WERI-Rb-1 (cell line): Measurements from ENCODE around the gene MRTFA.
"Not testable (repeated sequence)": the region's sequence is repeated elsewhere in the genome, so short reads cannot be mapped to it uniquely, and the experiment has no call there.

ENCODE experiments used
- DNase-seq: peaks from one replicate; pipeline ENCODE4 v3.0.0-alpha.2; 2020
- H3K27ac ChIP-seq: fragments of 250-450 bp; sonication (Bioruptor Pico); 2 replicates; pipeline ENCODE4 v1.5.1; 2020; ENCODE audit warnings: mild to moderate bottlenecking, moderate library complexity
- H3K27me3 ChIP-seq: fragments of 250-450 bp; sonication (Bioruptor Pico); 2 replicates; pipeline ENCODE4 v1.5.1; 2021; ENCODE audit warnings: mild to moderate bottlenecking, low read depth, moderate library complexity; ENCODE audit not compliant: insufficient read depth, severe bottlenecking
- H3K36me3 ChIP-seq: fragments of 250-450 bp; sonication (Bioruptor Pico); 2 replicates; pipeline ENCODE4 v1.5.1; 2020; ENCODE audit warnings: mild to moderate bottlenecking, moderate library complexity
- H3K4me3 ChIP-seq: 2 replicates; pipeline ENCODE4 v1.5.1; 2011; ENCODE audit warnings: low read depth, mild to moderate bottlenecking, control low read depth, low read length
- H3K9me3 ChIP-seq: fragments of 250-450 bp; sonication (Bioruptor Pico); 2 replicates; pipeline ENCODE4 v1.5.1; 2021; ENCODE audit warnings: mild to moderate bottlenecking, moderate library complexity; ENCODE audit not compliant: severe bottlenecking
- TF ChIP-seq, protein P1 (sequence below): IDR thresholded peaks from 2 replicates; pipeline ENCODE4 v1.5.1; 2011; ENCODE audit warnings: low read depth, mild to moderate bottlenecking, control low read depth, inconsistent platforms, low read length

Gene MRTFA

DNA sequence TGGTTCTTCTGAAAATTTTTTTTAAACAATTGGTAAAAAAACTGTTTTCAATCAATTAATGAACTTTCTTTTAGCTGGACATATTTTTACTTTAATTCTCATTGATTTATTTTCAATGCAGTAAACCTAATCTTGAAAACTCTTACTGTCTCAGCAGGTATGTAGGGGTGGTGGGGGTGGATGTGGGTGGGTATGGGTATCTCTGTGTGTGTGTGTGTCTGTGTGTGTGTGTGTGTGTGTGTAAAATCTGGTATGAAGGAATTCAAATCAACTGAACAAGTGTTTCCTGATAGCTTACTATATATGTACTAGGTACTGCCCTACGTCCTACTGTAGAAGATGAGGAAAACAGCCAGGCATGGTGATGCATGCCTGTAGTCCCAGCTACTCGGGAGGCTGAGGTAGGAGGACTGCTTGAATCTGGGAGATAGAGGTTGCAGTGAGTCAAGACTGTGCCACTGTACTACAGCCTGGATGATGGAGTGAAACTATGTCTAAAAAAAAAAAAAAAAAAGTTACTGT, 75.5 kb downstream of the MRTFA start:
- Histone ChIP-seq H3K9me3 (no peaks in the 10 kb centered on the region), H3K4me3 (no peak overlapping the region), H3K27ac (peak overlapping the region; percentile 56), H3K36me3 (no peaks in the 10 kb centered on the region; the same call in 1 of the 2 replicates), H3K27me3 (no peaks in the 10 kb centered on the region)
- DNase-seq: no peak
- TF ChIP-seq, protein P1, sequence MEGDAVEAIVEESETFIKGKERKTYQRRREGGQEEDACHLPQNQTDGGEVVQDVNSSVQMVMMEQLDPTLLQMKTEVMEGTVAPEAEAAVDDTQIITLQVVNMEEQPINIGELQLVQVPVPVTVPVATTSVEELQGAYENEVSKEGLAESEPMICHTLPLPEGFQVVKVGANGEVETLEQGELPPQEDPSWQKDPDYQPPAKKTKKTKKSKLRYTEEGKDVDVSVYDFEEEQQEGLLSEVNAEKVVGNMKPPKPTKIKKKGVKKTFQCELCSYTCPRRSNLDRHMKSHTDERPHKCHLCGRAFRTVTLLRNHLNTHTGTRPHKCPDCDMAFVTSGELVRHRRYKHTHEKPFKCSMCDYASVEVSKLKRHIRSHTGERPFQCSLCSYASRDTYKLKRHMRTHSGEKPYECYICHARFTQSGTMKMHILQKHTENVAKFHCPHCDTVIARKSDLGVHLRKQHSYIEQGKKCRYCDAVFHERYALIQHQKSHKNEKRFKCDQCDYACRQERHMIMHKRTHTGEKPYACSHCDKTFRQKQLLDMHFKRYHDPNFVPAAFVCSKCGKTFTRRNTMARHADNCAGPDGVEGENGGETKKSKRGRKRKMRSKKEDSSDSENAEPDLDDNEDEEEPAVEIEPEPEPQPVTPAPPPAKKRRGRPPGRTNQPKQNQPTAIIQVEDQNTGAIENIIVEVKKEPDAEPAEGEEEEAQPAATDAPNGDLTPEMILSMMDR: no peak

DNA sequence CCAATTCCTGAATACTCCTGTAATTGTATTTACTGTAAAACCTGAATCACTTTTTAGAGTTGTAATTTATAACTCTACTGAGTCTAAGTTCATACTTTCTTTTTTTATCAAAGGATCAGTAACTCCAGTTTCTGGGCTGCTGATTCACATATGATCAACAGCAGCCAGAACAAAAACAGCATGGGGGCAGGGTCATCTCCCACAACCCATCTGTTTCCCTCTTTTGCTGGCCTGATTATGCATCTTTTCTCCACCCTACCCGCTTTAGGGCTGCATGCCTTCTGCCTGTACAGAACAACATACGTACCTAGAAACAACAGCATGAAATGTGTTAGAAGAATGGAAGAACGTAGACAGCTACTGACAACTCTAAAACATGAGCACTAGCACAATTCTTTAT, 76.0 kb downstream of the MRTFA start:
- H3K27ac ChIP-seq: peak overlapping the region; percentile 56
- TF ChIP-seq, protein P1: no peak
- H3K9me3 ChIP-seq: no peaks in the 10 kb centered on the region
- H3K36me3 ChIP-seq: no peaks in the 10 kb centered on the region; the same call in 1 of the 2 replicates
- H3K27me3 ChIP-seq: no peaks in the 10 kb centered on the region
- DNase-seq: peak; percentile 44
- H3K4me3 ChIP-seq: no peak overlapping the region

DNA sequence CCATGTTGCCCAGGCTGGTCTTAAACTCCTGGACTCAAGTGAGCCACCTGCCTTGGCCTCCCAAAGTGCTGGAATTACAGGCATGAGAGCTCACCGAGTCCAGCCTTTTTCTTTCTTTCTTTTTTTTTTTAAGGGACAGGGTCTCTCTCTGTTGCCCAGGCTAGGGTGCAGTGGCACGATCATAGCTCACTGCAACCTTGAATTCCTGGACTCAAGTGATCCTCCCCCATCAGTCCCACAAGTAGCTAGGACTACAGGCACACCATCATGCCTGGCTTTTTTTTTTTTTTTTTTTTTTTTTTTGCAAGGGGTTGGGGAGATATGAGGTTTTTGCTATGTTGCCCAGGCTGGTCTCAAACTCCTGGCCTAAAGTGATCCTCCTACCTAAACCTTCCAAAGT, 78.5 kb downstream of the MRTFA start:
- no peak for DNase-seq
- TF ChIP-seq, protein P1: no peak
- H3K4me3 ChIP-seq: no peak overlapping the region
- H3K9me3 ChIP-seq: no peaks in the 10 kb centered on the region
- H3K27ac ChIP-seq: peak overlapping the region; percentile 66; the same call in 1 of the 2 replicates
- H3K27me3 ChIP-seq: no peaks in the 10 kb centered on the region
- no peaks in the 10 kb centered on the region; the same call in 1 of the 2 replicates for H3K36me3 ChIP-seq

DNA sequence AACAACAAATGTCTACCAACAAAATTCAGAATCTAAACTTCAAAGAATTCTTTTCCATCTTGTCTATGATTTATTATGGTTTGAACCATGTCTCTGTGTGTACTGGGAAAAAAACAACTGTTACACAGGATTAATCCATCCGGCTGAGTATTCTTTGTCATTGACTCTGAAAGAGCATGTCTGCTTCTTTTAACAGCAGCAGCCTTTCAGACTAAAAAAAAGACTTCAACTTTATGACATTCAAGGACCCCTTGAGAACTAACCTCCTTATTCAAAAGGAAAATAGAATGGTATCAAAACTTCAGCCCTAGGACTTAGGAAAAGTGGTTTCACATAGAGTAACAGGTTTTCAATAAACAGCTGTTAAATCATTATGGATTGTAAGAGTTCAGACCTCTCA, 79.9 kb downstream of the MRTFA start:
- H3K27ac ChIP-seq: peak overlapping the region; percentile 66
- H3K27me3 ChIP-seq: no peaks in the 10 kb centered on the region
- H3K9me3 ChIP-seq: no peaks in the 10 kb centered on the region
- peaks cover 5% of the 10 kb centered on the region for H3K36me3 ChIP-seq
- DNase-seq: no peak
- H3K4me3 ChIP-seq: no peak overlapping the region
- TF ChIP-seq, protein P1: no peak

DNA sequence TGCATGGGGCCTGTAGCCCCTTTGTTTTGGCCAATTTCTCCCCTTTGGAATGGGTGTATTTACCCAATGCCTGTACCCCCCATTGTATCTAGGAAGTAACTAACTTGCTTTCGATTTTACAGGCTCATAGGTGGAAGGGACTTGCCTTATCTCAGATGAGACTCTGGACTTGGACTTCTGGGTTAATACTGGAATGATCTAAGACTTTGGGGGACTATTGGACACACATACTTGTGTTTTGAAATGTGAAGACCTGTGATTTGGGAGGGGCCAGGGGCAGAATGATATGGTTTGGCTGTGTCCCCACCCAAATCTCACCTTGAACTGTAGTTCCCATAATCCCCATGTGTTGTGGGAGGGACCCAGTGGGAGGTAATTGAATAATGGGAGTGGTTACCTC, 82.5 kb downstream of the MRTFA start:
- not testable (repeated sequence) for H3K27me3 ChIP-seq, H3K9me3 ChIP-seq, H3K36me3 ChIP-seq, H3K27ac ChIP-seq, H3K4me3 ChIP-seq, DNase-seq

DNA sequence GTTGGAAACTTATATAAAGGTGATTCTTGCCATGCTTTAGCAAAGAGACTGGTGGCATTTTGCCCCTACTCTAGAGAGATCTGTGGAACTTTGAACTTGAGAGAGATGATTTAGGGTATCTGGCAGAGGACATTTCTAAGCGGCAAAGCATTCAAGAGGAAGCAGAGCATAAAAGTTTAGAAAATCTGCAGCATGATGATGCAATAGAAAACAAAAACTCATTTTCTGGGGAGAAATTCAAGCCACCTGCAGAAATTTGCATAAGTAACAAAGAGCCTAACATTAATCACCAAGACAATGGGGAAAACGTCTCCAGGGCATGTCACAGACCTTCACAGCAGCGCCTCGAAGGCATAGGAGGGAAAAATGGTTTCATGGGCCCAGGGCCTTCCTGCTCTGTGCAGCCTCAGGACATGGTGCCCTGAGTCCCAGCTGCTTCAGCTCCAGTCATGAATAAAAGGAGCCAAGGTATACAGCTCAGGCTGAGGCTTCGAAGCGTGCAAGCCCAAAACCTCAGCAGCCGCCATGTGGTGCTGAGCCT, 83.4 kb downstream of the MRTFA start:
- DNase-seq: no peak
- TF ChIP-seq, protein P1: no peak
- Histone ChIP-seq H3K4me3 (no peak overlapping the region), H3K27me3 (no peaks in the 10 kb centered on the region), H3K36me3 (peaks cover 7% of the 10 kb centered on the region), H3K27ac (no peak overlapping the region), H3K9me3 (no peaks in the 10 kb centered on the region)
